ENCODE measurements around the gene CRIM1. TPM values are rescaled to one million over a fixed set of nuclear protein-coding genes. Genes with fewer than 3 reads are reported as not detected.

CRIM1 gene
- total and polyA plus RNA-seq, 7 experiments from 2014 or later = 0.10 to 7.1 (median 0.92) TPM

GRCh38 chr2:36499128-36499820, 143.7 kb downstream of the CRIM1 start:
- H3K27ac Mint-ChIP-seq = no peak overlapping the region
- ATAC-seq (no peak), DNase-seq (no peak)
- ChIA-PET CTCF (interaction anchor here (1.0 kb wide), 1 partner anchor 10 kb away, joined by 3 read pairs; no protein-coding TSS in a partner anchor), POLR2A (no interaction called here)
- H3K27me3 Mint-ChIP-seq = no peaks in the 10 kb centered on the region
- Histone ChIP-seq H3K4me3 (ENCODE audit: low read length) (no peak overlapping the region), H3K9me3 (ENCODE audit: control insufficient read depth in 2 of 3, low read length in 3 of 3) (no peaks in the 10 kb centered on the region), H3K36me3 (ENCODE audit: control insufficient read depth in 2 of 3, insufficient read depth in 3 of 3, low read length in 3 of 3) (no peaks in the 10 kb centered on the region), H3K27me3 (ENCODE audit: control insufficient read depth in 2 of 2, insufficient read depth in 2 of 2, low read length in 2 of 2) (no peaks in the 10 kb centered on the region), H3K27ac (ENCODE audit: low read depth, low read length) (no peak overlapping the region), H3K4me1 (ENCODE audit: control insufficient read depth in 2 of 2, insufficient read depth in 2 of 2, low read length in 2 of 2) (no peaks in the 10 kb centered on the region)
- H3K4me1 Mint-ChIP-seq = no peaks in the 10 kb centered on the region
- intact Hi-C loops (cut with micrococcal nuclease) = no loop called here
- H3K36me3 Mint-ChIP-seq = no peaks in the 10 kb centered on the region
- no peaks in the 10 kb centered on the region for H3K9me3 Mint-ChIP-seq
- no peak overlapping the region for H3K4me3 Mint-ChIP-seq

DNA sequence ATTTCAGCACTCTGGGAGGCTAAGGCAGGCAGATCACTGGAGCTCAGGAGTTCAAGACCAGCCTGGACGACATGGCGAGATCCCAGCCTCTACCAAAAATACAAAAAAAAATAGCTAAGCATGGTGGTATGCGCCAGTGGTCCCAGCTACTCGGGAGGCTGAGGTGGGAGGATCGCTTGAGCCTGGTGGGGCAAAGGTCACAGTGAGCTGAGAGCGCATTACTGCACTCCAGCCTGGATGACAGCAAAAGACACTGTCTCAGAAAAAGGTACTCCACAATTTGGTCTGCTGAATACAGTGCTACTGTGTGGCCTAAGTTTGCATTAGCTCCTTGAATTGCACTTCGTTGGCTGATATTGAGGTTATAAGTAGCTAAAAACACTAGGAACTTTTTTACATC, 144.5 kb downstream of the CRIM1 start:
- no peaks in the 10 kb centered on the region for H3K9me3 ChIP-seq (ENCODE audit: control insufficient read depth in 2 of 3, low read length in 3 of 3)
- no peak overlapping the region for H3K4me3 Mint-ChIP-seq
- H3K9me3 Mint-ChIP-seq = no peaks in the 10 kb centered on the region
- ChIA-PET POLR2A (no interaction called here), CTCF (interaction anchor here (1.0 kb wide), 1 partner anchor 11 kb away, joined by 3 read pairs; no protein-coding TSS in a partner anchor)
- H3K36me3 Mint-ChIP-seq = no peaks in the 10 kb centered on the region
- H3K4me1 Mint-ChIP-seq = no peaks in the 10 kb centered on the region
- H3K36me3 ChIP-seq (ENCODE audit: control insufficient read depth in 2 of 3, insufficient read depth in 3 of 3, low read length in 3 of 3) = no peaks in the 10 kb centered on the region
- H3K27ac Mint-ChIP-seq = no peak overlapping the region
- intact Hi-C loops (cut with micrococcal nuclease) = no loop called here
- no peaks in the 10 kb centered on the region for H3K4me1 ChIP-seq (ENCODE audit: control insufficient read depth in 2 of 2, insufficient read depth in 2 of 2, low read length in 2 of 2)
- DNase-seq = no peak
- no peak overlapping the region for H3K27ac ChIP-seq (ENCODE audit: low read depth, low read length)
- no peaks in the 10 kb centered on the region for H3K27me3 ChIP-seq (ENCODE audit: control insufficient read depth in 2 of 2, insufficient read depth in 2 of 2, low read length in 2 of 2)
- H3K4me3 ChIP-seq (ENCODE audit: low read length) = no peak overlapping the region
- no peak for ATAC-seq
- H3K27me3 Mint-ChIP-seq = no peaks in the 10 kb centered on the region

- intact Hi-C loops (cut with micrococcal nuclease) = no loop called here
- POLR2A ChIA-PET = no interaction called here
- H3K9me3 ChIP-seq (ENCODE audit: control insufficient read depth in 2 of 3, low read length in 3 of 3) = no peaks in the 10 kb centered on the region
Measured at GRCh38 chr2:36502081-36502480, 146.5 kb downstream of the CRIM1 start.

GRCh38 chr2:36507408-36507812, 151.8 kb downstream of the CRIM1 start:
- H3K27ac Mint-ChIP-seq = no peak overlapping the region
- H3K27ac ChIP-seq (ENCODE audit: low read depth, low read length) = no peak overlapping the region
- ChIA-PET CTCF (no interaction called here), POLR2A (no interaction called here)
- H3K36me3 ChIP-seq (ENCODE audit: control insufficient read depth in 2 of 3, insufficient read depth in 3 of 3, low read length in 3 of 3) = no peaks in the 10 kb centered on the region
- H3K4me1 Mint-ChIP-seq = no peaks in the 10 kb centered on the region
- peak in 4 of 9 donors; percentile 10 to 27 (median 16) for DNase-seq
- H3K4me1 ChIP-seq (ENCODE audit: control insufficient read depth in 2 of 2, insufficient read depth in 2 of 2, low read length in 2 of 2) = no peaks in the 10 kb centered on the region
- no peaks in the 10 kb centered on the region for H3K27me3 Mint-ChIP-seq
- H3K9me3 Mint-ChIP-seq = no peaks in the 10 kb centered on the region
- no peak overlapping the region for H3K4me3 Mint-ChIP-seq
- peak; percentile 76 for ATAC-seq
- intact Hi-C loops (cut with micrococcal nuclease) = loop anchor here (1.0 to 5.0 kb wide), 2 partner anchors 155 to 535 kb away; no protein-coding TSS in a partner anchor
- no peaks in the 10 kb centered on the region for H3K27me3 ChIP-seq (ENCODE audit: control insufficient read depth in 2 of 2, insufficient read depth in 2 of 2, low read length in 2 of 2)
- no peak overlapping the region for H3K4me3 ChIP-seq (ENCODE audit: low read length)
- H3K36me3 Mint-ChIP-seq = no peaks in the 10 kb centered on the region
- no peaks in the 10 kb centered on the region for H3K9me3 ChIP-seq (ENCODE audit: control insufficient read depth in 2 of 3, low read length in 3 of 3)

More at GRCh38 chr2:36502081-36502480, 146.5 kb downstream of the CRIM1 start:
- no peak overlapping the region for H3K27ac ChIP-seq (ENCODE audit: low read depth, low read length)
- no peaks in the 10 kb centered on the region for H3K36me3 ChIP-seq (ENCODE audit: control insufficient read depth in 2 of 3, insufficient read depth in 3 of 3, low read length in 3 of 3)
- H3K4me1 ChIP-seq (ENCODE audit: control insufficient read depth in 2 of 2, insufficient read depth in 2 of 2, low read length in 2 of 2) = no peaks in the 10 kb centered on the region
- Mint-ChIP-seq H3K36me3 (no peaks in the 10 kb centered on the region), H3K4me3 (no peak overlapping the region), H3K27me3 (no peaks in the 10 kb centered on the region), H3K9me3 (no peaks in the 10 kb centered on the region), H3K4me1 (no peaks in the 10 kb centered on the region), H3K27ac (no peak overlapping the region)
- ATAC-seq = no peak
- CTCF ChIA-PET = interaction anchor here (1.1 kb wide), 1 partner anchor 148 kb away, joined by 3 read pairs; no protein-coding TSS in a partner anchor
- no peak for DNase-seq
- no peak overlapping the region for H3K4me3 ChIP-seq (ENCODE audit: low read length)
- no peaks in the 10 kb centered on the region for H3K27me3 ChIP-seq (ENCODE audit: control insufficient read depth in 2 of 2, insufficient read depth in 2 of 2, low read length in 2 of 2)

DNA sequence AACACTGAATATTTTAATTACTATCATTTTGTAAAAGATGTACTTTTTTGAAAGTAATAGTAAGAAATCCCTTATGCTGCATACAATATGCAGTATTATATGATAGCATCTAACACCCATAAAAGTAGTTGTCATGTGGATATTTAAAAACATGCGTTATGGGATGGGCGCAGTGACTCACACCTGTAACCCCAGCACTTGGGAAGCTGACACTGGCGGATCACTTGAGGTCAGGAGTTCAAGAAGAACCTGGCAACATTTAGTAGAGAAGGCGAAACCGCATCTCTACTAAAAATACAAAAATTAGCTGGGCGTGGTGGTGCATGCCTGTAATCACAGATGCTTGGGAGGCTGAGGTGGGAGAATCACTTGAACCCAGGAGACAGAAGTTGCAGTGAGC, 153.5 kb downstream of the CRIM1 start:
- POLR2A ChIA-PET = no interaction called here
- H3K27me3 Mint-ChIP-seq = no peaks in the 10 kb centered on the region
- H3K27ac Mint-ChIP-seq = no peak overlapping the region
- CTCF ChIA-PET = no interaction called here
- Histone ChIP-seq H3K4me1 (ENCODE audit: control insufficient read depth in 2 of 2, insufficient read depth in 2 of 2, low read length in 2 of 2) (no peaks in the 10 kb centered on the region), H3K27ac (ENCODE audit: low read depth, low read length) (no peak overlapping the region), H3K36me3 (ENCODE audit: control insufficient read depth in 2 of 3, insufficient read depth in 3 of 3, low read length in 3 of 3) (no peaks in the 10 kb centered on the region), H3K27me3 (ENCODE audit: control insufficient read depth in 2 of 2, insufficient read depth in 2 of 2, low read length in 2 of 2) (no peaks in the 10 kb centered on the region), H3K9me3 (ENCODE audit: control insufficient read depth in 2 of 3, low read length in 3 of 3) (no peaks in the 10 kb centered on the region), H3K4me3 (ENCODE audit: low read length) (no peak overlapping the region)
- H3K9me3 Mint-ChIP-seq = no peaks in the 10 kb centered on the region
- no peak for ATAC-seq
- H3K4me1 Mint-ChIP-seq = no peaks in the 10 kb centered on the region
- DNase-seq = no peak
- intact Hi-C loops (cut with micrococcal nuclease) = loop anchor here in 1 of 2 donors (5.0 kb wide), 1 partner anchor 537 kb away; no protein-coding TSS in a partner anchor
- no peak overlapping the region for H3K4me3 Mint-ChIP-seq
- H3K36me3 Mint-ChIP-seq = no peaks in the 10 kb centered on the region

GRCh38 chr2:36511858-36512603, 156.5 kb downstream of the CRIM1 start:
- H3K27ac Mint-ChIP-seq = no peak overlapping the region
- no peak for DNase-seq
- H3K27me3 ChIP-seq (ENCODE audit: control insufficient read depth in 2 of 2, insufficient read depth in 2 of 2, low read length in 2 of 2) = no peaks in the 10 kb centered on the region
- H3K36me3 ChIP-seq (ENCODE audit: control insufficient read depth in 2 of 3, insufficient read depth in 3 of 3, low read length in 3 of 3) = no peaks in the 10 kb centered on the region
- CTCF ChIA-PET = no interaction called here
- H3K4me3 ChIP-seq (ENCODE audit: low read length) = no peak overlapping the region
- no peaks in the 10 kb centered on the region for H3K9me3 Mint-ChIP-seq
- intact Hi-C loops (cut with micrococcal nuclease) = no loop called here
- POLR2A ChIA-PET = no interaction called here
- H3K27ac ChIP-seq (ENCODE audit: low read depth, low read length) = no peak overlapping the region
- no peaks in the 10 kb centered on the region for H3K4me1 ChIP-seq (ENCODE audit: control insufficient read depth in 2 of 2, insufficient read depth in 2 of 2, low read length in 2 of 2)
- no peaks in the 10 kb centered on the region for H3K36me3 Mint-ChIP-seq
- no peaks in the 10 kb centered on the region for H3K9me3 ChIP-seq (ENCODE audit: control insufficient read depth in 2 of 3, low read length in 3 of 3)
- no peak overlapping the region for H3K4me3 Mint-ChIP-seq
- no peaks in the 10 kb centered on the region for H3K4me1 Mint-ChIP-seq
- no peak for ATAC-seq
- H3K27me3 Mint-ChIP-seq = no peaks in the 10 kb centered on the region

- H3K9me3 Mint-ChIP-seq = no peaks in the 10 kb centered on the region
- no peaks in the 10 kb centered on the region for H3K9me3 ChIP-seq (ENCODE audit: control insufficient read depth in 2 of 3, low read length in 3 of 3)
- no peaks in the 10 kb centered on the region for H3K27me3 ChIP-seq (ENCODE audit: control insufficient read depth in 2 of 2, insufficient read depth in 2 of 2, low read length in 2 of 2)
- H3K36me3 Mint-ChIP-seq = no peaks in the 10 kb centered on the region
- ChIA-PET POLR2A (no interaction called here), CTCF (no interaction called here)
- no peaks in the 10 kb centered on the region for H3K27me3 Mint-ChIP-seq
- H3K27ac Mint-ChIP-seq = no peak overlapping the region
- H3K27ac ChIP-seq (ENCODE audit: low read depth, low read length) = no peak overlapping the region
- no peaks in the 10 kb centered on the region for H3K36me3 ChIP-seq (ENCODE audit: control insufficient read depth in 2 of 3, insufficient read depth in 3 of 3, low read length in 3 of 3)
- no peak for DNase-seq
- no peaks in the 10 kb centered on the region for H3K4me1 Mint-ChIP-seq
- no peak overlapping the region for H3K4me3 Mint-ChIP-seq
- intact Hi-C loops (cut with micrococcal nuclease) = no loop called here
- ATAC-seq = no peak
- no peak overlapping the region for H3K4me3 ChIP-seq (ENCODE audit: low read length)
- H3K4me1 ChIP-seq (ENCODE audit: control insufficient read depth in 2 of 2, insufficient read depth in 2 of 2, low read length in 2 of 2) = no peaks in the 10 kb centered on the region
Measured at GRCh38 chr2:36512705-36513104, 157.1 kb downstream of the CRIM1 start.

Data from naive thymus-derived CD4-positive, alpha-beta T cell (primary cell).